ENCODE data around the gene COA5.

The COA5 gene

GRCh38 chr2:98608962-98609604 is 771 bp upstream of the COA5 start:
- TF ChIP-seq CTCF (IDR thresholded peaks at IDR 0.05; ENCODE audit: extremely low read depth, insufficient read depth, missing control alignments) = no peak
- in situ Hi-C loops (cut with MboI; ENCODE audit: low pct_unique_long_range_greater_than_20kb, low sequenced_read_pairs, unreplicated experiment) = no loop called here
- DNase-seq (ENCODE audit: low spot score) = peak; percentile 38

- peak; percentile 25 for DNase-seq (ENCODE audit: low spot score)
- no peak for TF ChIP-seq CTCF (IDR thresholded peaks at IDR 0.05; ENCODE audit: extremely low read depth, insufficient read depth, missing control alignments)
- in situ Hi-C loops (cut with MboI; ENCODE audit: low pct_unique_long_range_greater_than_20kb, low sequenced_read_pairs, unreplicated experiment) = no loop called here
These were observed 584 bp downstream of the COA5 start for GRCh38 chr2:98607741-98608115.

GRCh38 chr2:98607104-98607503 is 1.2 kb downstream of the COA5 start:
- DNase-seq (ENCODE audit: low spot score) = no peak
- TF ChIP-seq CTCF (IDR thresholded peaks at IDR 0.05; ENCODE audit: extremely low read depth, insufficient read depth, missing control alignments) = no peak
- in situ Hi-C loops (cut with MboI; ENCODE audit: low pct_unique_long_range_greater_than_20kb, low sequenced_read_pairs, unreplicated experiment) = no loop called here

- in situ Hi-C loops (cut with MboI; ENCODE audit: low pct_unique_long_range_greater_than_20kb, low sequenced_read_pairs, unreplicated experiment) = no loop called here
- no peak for DNase-seq (ENCODE audit: low spot score)
- TF ChIP-seq CTCF (IDR thresholded peaks at IDR 0.05; ENCODE audit: extremely low read depth, insufficient read depth, missing control alignments) = no peak
These were observed 1.9 kb downstream of the COA5 start for GRCh38 chr2:98606431-98606830.

GRCh38 chr2:98605076-98605475 is 3.2 kb downstream of the COA5 start:
- no peak for TF ChIP-seq CTCF (IDR thresholded peaks at IDR 0.05; ENCODE audit: extremely low read depth, insufficient read depth, missing control alignments)
- in situ Hi-C loops (cut with MboI; ENCODE audit: low pct_unique_long_range_greater_than_20kb, low sequenced_read_pairs, unreplicated experiment) = no loop called here
- DNase-seq (ENCODE audit: low spot score) = no peak

- no peak for DNase-seq (ENCODE audit: low spot score)
- in situ Hi-C loops (cut with MboI; ENCODE audit: low pct_unique_long_range_greater_than_20kb, low sequenced_read_pairs, unreplicated experiment) = no loop called here
- TF ChIP-seq CTCF (IDR thresholded peaks at IDR 0.05; ENCODE audit: extremely low read depth, insufficient read depth, missing control alignments) = no peak
These were observed 3.8 kb downstream of the COA5 start for GRCh38 chr2:98604547-98604946.

Measured in GM13977 (cell line).